Lung (tissue), 12 donors: Measurements from ENCODE around the gene FAM168A. TPM values are rescaled to one million over a fixed set of nuclear protein-coding genes. Genes with fewer than 3 reads are reported as not detected.
A peak's percentile ranks its signal among the peaks of the same experiment; 100 is the strongest.

Experiments
- ATAC-seq: fragments of 200-7000 bp; cut with Tn5 transposase; one replicate; pipeline ENCODE4 v1.9.1; 2020; ENCODE audit warnings: moderate number of reproducible peaks; ENCODE audit not compliant: insufficient read depth, low FRiP score
- DNase-seq, 3 donors: peaks; one replicate each; pipeline ENCODE4 v3.0.0-alpha.2; 2013 to 2017
- H3K27ac ChIP-seq, 2 donors: one replicate each; pipeline ENCODE4 v1.5.1; 2013; ENCODE audit warnings: mild to moderate bottlenecking in 2 of 2, moderate library complexity in 2 of 2, control low read depth in 1 of 2, inconsistent platforms in 1 of 2, low read depth in 1 of 2, low read length in 1 of 2
- H3K27me3 ChIP-seq, 3 donors: one replicate each; pipeline ENCODE4 v1.5.1; 2013; ENCODE audit warnings: low read length in 2 of 3; ENCODE audit not compliant: control insufficient read depth in 3 of 3, insufficient read depth in 3 of 3
- H3K36me3 ChIP-seq, 4 donors: one replicate each; pipeline ENCODE4 v1.5.1; 2013; ENCODE audit warnings: low read length in 4 of 4, mild to moderate bottlenecking in 1 of 4, moderate library complexity in 1 of 4; ENCODE audit not compliant: control insufficient read depth in 4 of 4, insufficient read depth in 4 of 4
- H3K4me1 ChIP-seq, 5 donors: one replicate each; pipeline ENCODE4 v1.5.1; 2013; ENCODE audit warnings: low read length in 5 of 5, mild to moderate bottlenecking in 2 of 5, moderate library complexity in 1 of 5; ENCODE audit not compliant: control insufficient read depth in 5 of 5, insufficient read depth in 5 of 5
- H3K4me3 ChIP-seq: one replicate; pipeline ENCODE4 v1.5.1; 2013; ENCODE audit warnings: mild to moderate bottlenecking, control low read depth, moderate library complexity
- H3K9ac ChIP-seq, 2 donors: one replicate each; pipeline ENCODE4 v1.5.1; 2013; ENCODE audit warnings: low read length in 2 of 2, control low read depth in 1 of 2; ENCODE audit not compliant: insufficient read depth in 1 of 2
- H3K9me3 ChIP-seq, 4 donors: one replicate each; pipeline ENCODE4 v1.5.1; 2013; ENCODE audit warnings: low read length in 3 of 4, mild to moderate bottlenecking in 1 of 4, moderate library complexity in 1 of 4; ENCODE audit not compliant: control insufficient read depth in 4 of 4, insufficient read depth in 3 of 4
- WGBS, 2 donors: extraction: QIAGEN DNeasy Blood & Tissue Kit; methylation state at CpG; one replicate each; pipeline ENCODE4 v1.1.7; 2013; 5-methylcytosine and 5-hydroxymethylcytosine counted together
- polyA plus RNA-seq, 2 donors: library from polyadenylated mRNA; stranded (reverse); fragments of 200-250 nt; gene quantifications; one replicate each; pipeline ENCODE4 v1.2.1, GENCODE V29; 2013
- total RNA-seq, 2 donors: library from RNA; depleted of rRNA in 1 of 2; stranded (reverse); fragments of >200 nt in 1 of 2; gene quantifications; one replicate each; pipeline ENCODE4 v1.2.1, GENCODE V29; 2014 to 2021
- TF ChIP-seq, protein P1 (sequence below): IDR thresholded peaks from 2 replicates; pipeline ENCODE4 v1.5.1; 2012; ENCODE audit warnings: mild to moderate bottlenecking; ENCODE audit errors: control extremely low read depth, extremely low read depth
- donor health status: control.
- donor health status: control.
- donor health status: Bipolar disorder and iron deficiency.
- donor health status: healthy.
- donor health status: DM: yes; HTN: yes; CAD: no.

FAM168A gene
- total and polyA plus RNA-seq, 4 donors: 6.7 to 25.5 (median 17.1) TPM

DNA sequence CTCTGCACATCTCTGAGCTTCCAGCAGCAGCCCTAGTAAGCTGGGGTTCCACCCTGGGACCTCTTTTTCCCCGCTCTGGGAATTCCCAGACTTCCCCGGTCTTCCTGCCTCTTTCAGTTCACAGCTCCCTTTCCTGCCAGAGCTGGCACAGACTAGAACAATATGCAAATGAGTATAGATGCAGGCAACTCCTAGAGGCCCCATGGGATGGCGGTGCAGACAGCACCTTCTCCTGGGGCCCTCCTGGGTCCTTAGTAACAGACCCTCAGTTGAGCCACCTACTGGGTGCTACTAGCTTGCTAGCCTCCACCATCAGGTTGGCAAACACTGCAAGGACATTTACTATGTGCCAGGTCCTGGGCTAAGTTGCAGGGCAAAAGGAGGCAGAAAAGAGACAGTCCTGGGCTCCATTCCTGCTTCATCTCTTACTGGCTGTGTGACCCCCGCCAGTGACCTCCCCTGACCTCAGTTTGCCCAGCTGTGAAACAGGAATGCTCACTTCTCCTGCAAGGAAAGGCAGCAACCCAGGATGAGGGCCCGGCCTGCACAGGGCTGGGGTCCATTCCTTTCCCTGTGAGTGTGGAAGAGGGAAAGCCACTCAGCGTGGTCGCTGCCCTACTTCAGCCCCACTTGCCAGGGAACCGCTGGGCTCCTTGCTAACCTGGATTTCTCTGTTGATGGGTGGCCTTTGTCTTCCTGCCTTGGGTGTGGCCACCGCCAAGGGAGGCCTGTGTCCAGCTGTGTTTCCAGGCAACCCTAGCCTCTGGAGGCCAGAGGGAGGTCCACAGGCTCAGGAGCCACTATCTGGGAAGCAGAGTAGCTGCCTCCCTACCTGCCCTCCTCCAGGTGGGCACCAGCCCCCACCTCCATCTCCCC lies 214.4 kb downstream of the FAM168A start:
- H3K4me1 ChIP-seq: peaks cover 0 to 43% (median 20%) of the 10 kb centered on the region in 5 donors
- DNase-seq: peak in 2 of 3 donors; percentile 49 to 67

DNA sequence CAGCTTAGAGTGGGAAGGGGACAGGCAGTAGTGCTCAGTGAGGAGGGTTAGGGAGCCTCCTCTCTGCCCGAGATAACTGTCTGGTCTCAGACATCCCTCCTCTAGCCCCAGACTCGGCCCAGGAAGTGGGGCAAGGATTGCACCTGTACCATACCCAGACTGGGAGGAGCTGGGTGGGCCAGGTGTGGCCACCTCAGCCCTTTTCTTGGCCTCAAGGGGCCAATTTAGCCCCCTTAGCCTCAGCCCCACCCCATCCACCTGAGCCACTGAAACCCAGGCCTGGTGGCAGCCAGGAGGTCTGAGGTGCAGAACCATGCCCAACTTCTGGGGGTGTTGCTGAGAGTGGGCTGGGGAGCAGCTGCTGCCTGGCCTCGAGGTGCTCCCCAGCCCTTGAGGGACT lies 215.2 kb downstream of the FAM168A start:
- Histone ChIP-seq H3K27ac (peak overlapping the region in 1 of 2 donors; percentile 10), H3K9ac (no peak overlapping the region), H3K36me3 (no peaks in the 10 kb centered on the region), H3K4me3 (no peak overlapping the region), H3K9me3 (no peaks in the 10 kb centered on the region), H3K27me3 (no peaks in the 10 kb centered on the region), H3K4me1 (peaks cover 0 to 36% (median 18%) of the 10 kb centered on the region in 5 donors)
- no peak for DNase-seq
- 50 to 64% methylated on average over 3 of the region's 3 CpGs for WGBS, 2 donors
- ATAC-seq: no peak
- TF ChIP-seq, protein P1, sequence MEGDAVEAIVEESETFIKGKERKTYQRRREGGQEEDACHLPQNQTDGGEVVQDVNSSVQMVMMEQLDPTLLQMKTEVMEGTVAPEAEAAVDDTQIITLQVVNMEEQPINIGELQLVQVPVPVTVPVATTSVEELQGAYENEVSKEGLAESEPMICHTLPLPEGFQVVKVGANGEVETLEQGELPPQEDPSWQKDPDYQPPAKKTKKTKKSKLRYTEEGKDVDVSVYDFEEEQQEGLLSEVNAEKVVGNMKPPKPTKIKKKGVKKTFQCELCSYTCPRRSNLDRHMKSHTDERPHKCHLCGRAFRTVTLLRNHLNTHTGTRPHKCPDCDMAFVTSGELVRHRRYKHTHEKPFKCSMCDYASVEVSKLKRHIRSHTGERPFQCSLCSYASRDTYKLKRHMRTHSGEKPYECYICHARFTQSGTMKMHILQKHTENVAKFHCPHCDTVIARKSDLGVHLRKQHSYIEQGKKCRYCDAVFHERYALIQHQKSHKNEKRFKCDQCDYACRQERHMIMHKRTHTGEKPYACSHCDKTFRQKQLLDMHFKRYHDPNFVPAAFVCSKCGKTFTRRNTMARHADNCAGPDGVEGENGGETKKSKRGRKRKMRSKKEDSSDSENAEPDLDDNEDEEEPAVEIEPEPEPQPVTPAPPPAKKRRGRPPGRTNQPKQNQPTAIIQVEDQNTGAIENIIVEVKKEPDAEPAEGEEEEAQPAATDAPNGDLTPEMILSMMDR: no peak

More for the DNA sequence above, 214.4 kb downstream of the FAM168A start:
- Histone ChIP-seq H3K36me3 (no peaks in the 10 kb centered on the region), H3K27ac (peak overlapping the region in 1 of 2 donors; percentile 74), H3K27me3 (no peaks in the 10 kb centered on the region), H3K9ac (no peak overlapping the region), H3K9me3 (no peaks in the 10 kb centered on the region), H3K4me3 (no peak overlapping the region)
- 57 to 61% methylated on average over 9 of the region's 9 CpGs for WGBS, 2 donors
- TF ChIP-seq, protein P1: no peak
- no peak for ATAC-seq

DNA sequence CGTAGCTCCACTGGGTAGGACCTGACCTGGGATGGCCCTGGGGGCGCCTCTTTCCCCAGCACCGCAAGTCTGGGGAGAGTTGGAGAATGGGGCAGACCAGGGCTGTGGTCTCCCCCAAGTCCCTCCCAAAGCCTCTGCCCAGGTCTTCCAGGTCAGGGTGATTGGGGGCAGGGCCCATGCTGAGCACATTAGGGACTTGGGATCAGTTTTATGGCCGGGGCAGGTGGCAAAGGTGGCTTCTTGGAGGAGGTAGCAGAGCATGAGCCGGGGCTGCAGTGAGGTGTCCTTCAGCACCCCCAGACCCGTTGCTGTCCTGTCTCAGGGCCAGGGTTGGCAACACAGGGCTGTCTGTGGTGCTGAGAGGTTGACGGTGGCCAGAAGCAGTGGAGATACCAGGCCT lies 215.7 kb downstream of the FAM168A start:
- H3K27ac ChIP-seq: no peak overlapping the region
- no peaks in the 10 kb centered on the region for H3K36me3 ChIP-seq
- H3K4me3 ChIP-seq: no peak overlapping the region
- H3K9ac ChIP-seq: no peak overlapping the region
- no peaks in the 10 kb centered on the region for H3K9me3 ChIP-seq
- DNase-seq (no peak), ATAC-seq (no peak)
- H3K4me1 ChIP-seq: peaks cover 0 to 33% (median 16%) of the 10 kb centered on the region in 5 donors
- 93 to 95% methylated on average over 7 of the region's 7 CpGs for WGBS, 2 donors
- H3K27me3 ChIP-seq: no peaks in the 10 kb centered on the region
- TF ChIP-seq, protein P1: no peak
